Kidney (tissue), 14 donors: ENCODE data around the gene EXOC2. TPM values are rescaled to one million over a fixed set of nuclear protein-coding genes. Genes with fewer than 3 reads are reported as not detected.

Experiments used
- DNase-seq, 5 donors: peaks; one replicate each; pipeline ENCODE4 v3.0.0-alpha.2; 2013 to 2020
- FAIRE-seq: peaks from 2 replicates; lab custom pipeline; 2012; peaks lifted over from hg19 to GRCh38; lab: Jason Lieb, UNC
- H3K27ac ChIP-seq, 2 donors: one replicate each; pipeline ENCODE4 v1.7.0; 2013; ENCODE audit warnings: low read depth in 2 of 2, low read length in 2 of 2, inconsistent platforms in 1 of 2
- H3K27me3 ChIP-seq: one replicate; pipeline ENCODE4 v1.7.1; 2013; ENCODE audit warnings: low read length, inconsistent platforms; ENCODE audit not compliant: control insufficient read depth, insufficient read depth
- H3K36me3 ChIP-seq, 3 donors: one replicate each; pipeline versions ENCODE4 v1.7.0 to v1.7.1; 2013; ENCODE audit warnings: low read length in 3 of 3, control low read depth in 1 of 3, inconsistent platforms in 1 of 3; ENCODE audit not compliant: insufficient read depth in 3 of 3, control insufficient read depth in 2 of 3
- H3K4me1 ChIP-seq, 3 donors: one replicate each; pipeline versions ENCODE4 v1.7.0 to v1.7.1; 2013; ENCODE audit warnings: low read length in 3 of 3, inconsistent platforms in 1 of 3, low read depth in 1 of 3; ENCODE audit not compliant: control insufficient read depth in 2 of 3, insufficient read depth in 2 of 3
- H3K4me3 ChIP-seq, 3 donors: one replicate each; pipeline versions ENCODE4 v1.7.0 to v1.8.1; 2013; ENCODE audit warnings: low read length in 3 of 3, control low read depth in 1 of 3, inconsistent platforms in 1 of 3
- H3K9ac ChIP-seq, 3 donors: one replicate each; pipeline versions ENCODE4 v1.7.0 to v1.7.1; 2013; ENCODE audit warnings: low read length in 3 of 3, control low read depth in 1 of 3, inconsistent platforms in 1 of 3
- H3K9me3 ChIP-seq, 3 donors: one replicate each; pipeline versions ENCODE4 v1.7.0 to v1.7.1; 2013; ENCODE audit warnings: low read length in 3 of 3, control low read depth in 1 of 3, inconsistent platforms in 1 of 3; ENCODE audit not compliant: control insufficient read depth in 2 of 3, insufficient read depth in 1 of 3
- CTCF ChIP-seq: IDR thresholded peaks from 3 replicates; pipeline ENCODE4 v1.5.1; 2012; ENCODE audit warnings: mild to moderate bottlenecking, moderate library complexity, borderline replicate concordance; ENCODE audit not compliant: insufficient read depth; ENCODE audit errors: extremely low read depth
- intact Hi-C: fragments of 100-400 bp; cut with DNase I; formaldehyde crosslinking; loops from one replicate; pipeline ENCODE4 v1.11.1; 2022
- polyA plus RNA-seq: library from polyadenylated mRNA; stranded (reverse); fragments of 350-450 nt; fragmentation: Illumina TruSeq; extraction: RNeasy Lipid Tissue Mini Kit (QIAGEN cat#74804); gene quantifications from one replicate; pipeline ENCODE4 v1.2.3, GENCODE V29; 2014; ENCODE audit warnings: low read depth, low replicate concordance; ENCODE audit not compliant: insufficient read depth
- total RNA-seq: library from RNA; stranded (reverse); fragmentation: NEBNext Ultra II Directional; extraction: Animal tissue kit (Norgen Biotek cat#: 25700); gene quantifications from one replicate; pipeline ENCODE4 v1.2.1, GENCODE V29; 2021
- donor health status: control.
- donor health status: control.
- donor health status: control.
- donor health status: control.
- donor health status: control.
- donor health status: DM: yes; HTN: yes; CAD: no.
- donor health status: Normal renal cell carcinoma (clear cell type).

EXOC2 gene
- total and polyA plus RNA-seq, 2 donors from 2014 or later: 8.6 to 21.7 TPM

GRCh38 chr6:524803-525202 lies 168.1 kb downstream of the EXOC2 start:
- H3K27me3 ChIP-seq: no peaks in the 10 kb centered on the region
- no peak overlapping the region for H3K27ac ChIP-seq
- H3K4me3 ChIP-seq: no peak overlapping the region
- DNase-seq (no peak), FAIRE-seq (no peak)
- no peak overlapping the region for H3K9ac ChIP-seq
- H3K4me1 ChIP-seq: no peaks in the 10 kb centered on the region
- TF ChIP-seq CTCF: no peak
- H3K36me3 ChIP-seq: peaks cover 0 to 13% (median 8%) of the 10 kb centered on the region in 3 donors
- intact Hi-C loops: no loop called here
- H3K9me3 ChIP-seq: no peaks in the 10 kb centered on the region

GRCh38 chr6:520820-521219 lies 172.1 kb downstream of the EXOC2 start:
- Histone ChIP-seq H3K36me3 (peaks cover 0 to 8% (median 8%) of the 10 kb centered on the region in 3 donors), H3K4me3 (no peak overlapping the region), H3K27ac (no peak overlapping the region), H3K4me1 (no peaks in the 10 kb centered on the region), H3K9ac (no peak overlapping the region), H3K9me3 (no peaks in the 10 kb centered on the region), H3K27me3 (no peaks in the 10 kb centered on the region)
- no peak for FAIRE-seq
- intact Hi-C loops: no loop called here
- no peak for TF ChIP-seq CTCF
- DNase-seq: no peak

DNA sequence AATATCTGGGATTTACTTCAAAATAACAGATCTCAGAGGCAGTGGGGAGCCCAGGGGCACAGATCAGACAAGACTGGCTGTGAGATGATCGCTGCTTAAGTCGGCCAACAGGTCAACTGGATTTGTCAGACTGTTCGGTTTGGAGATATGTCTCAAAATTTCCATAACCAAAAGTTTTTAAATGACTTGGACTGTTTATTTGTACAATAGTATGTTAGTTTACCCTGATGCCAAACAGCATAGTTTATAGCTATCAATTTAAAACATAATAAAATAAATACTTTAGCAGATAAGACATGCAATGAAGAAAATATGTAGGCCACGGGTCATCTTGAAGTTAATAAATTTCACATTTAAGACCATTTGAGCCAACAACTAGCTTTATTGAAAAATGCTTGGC lies 174.7 kb downstream of the EXOC2 start:
- Histone ChIP-seq H3K36me3 (peaks cover 0 to 8% (median 8%) of the 10 kb centered on the region in 3 donors), H3K4me3 (no peak overlapping the region), H3K27ac (no peak overlapping the region), H3K9ac (no peak overlapping the region), H3K9me3 (no peaks in the 10 kb centered on the region), H3K27me3 (no peaks in the 10 kb centered on the region), H3K4me1 (no peaks in the 10 kb centered on the region)
- TF ChIP-seq CTCF: no peak
- intact Hi-C loops: no loop called here
- no peak for FAIRE-seq
- DNase-seq: peak in 1 of 5 donors; percentile 8

DNA sequence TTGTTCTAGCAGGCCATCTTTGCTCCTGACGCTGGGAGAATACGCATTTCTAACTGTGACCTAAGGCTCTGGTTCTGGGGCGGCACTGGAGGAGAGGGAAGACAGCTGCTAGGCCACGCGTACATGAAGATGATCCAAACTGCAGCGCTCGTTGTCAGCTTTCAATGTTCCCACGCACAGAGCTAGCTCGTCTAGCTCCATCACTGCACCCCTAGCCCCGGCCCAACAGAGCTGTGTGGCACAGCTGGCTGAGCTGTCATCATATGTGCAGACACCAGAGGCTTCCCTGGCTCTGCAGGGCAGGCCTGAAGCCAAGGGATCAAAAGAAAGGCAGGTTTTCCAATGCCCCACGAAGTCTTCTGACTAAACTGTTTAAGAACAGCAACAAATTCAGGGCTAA lies 176.7 kb downstream of the EXOC2 start:
- no peaks in the 10 kb centered on the region for H3K27me3 ChIP-seq
- FAIRE-seq (no peak), DNase-seq (no peak)
- no peaks in the 10 kb centered on the region for H3K9me3 ChIP-seq
- intact Hi-C loops: no loop called here
- H3K9ac ChIP-seq: no peak overlapping the region
- no peak overlapping the region for H3K4me3 ChIP-seq
- H3K4me1 ChIP-seq: no peaks in the 10 kb centered on the region
- no peak for TF ChIP-seq CTCF
- no peaks in the 10 kb centered on the region for H3K36me3 ChIP-seq
- H3K27ac ChIP-seq: no peak overlapping the region
